Measurements from ENCODE around the gene DIDO1. TPM values are rescaled to one million over a fixed set of nuclear protein-coding genes. Genes with fewer than 3 reads are reported as not detected.
A peak's percentile ranks its signal among the peaks of the same experiment; 100 is the strongest.

The DIDO1 gene
- total and polyA plus RNA-seq, 2 of the 13 experiments (the other 11 are each of a cell fraction or from before 2014, with no cell fraction given), result 75.0 to 75.1 TPM

DNA sequence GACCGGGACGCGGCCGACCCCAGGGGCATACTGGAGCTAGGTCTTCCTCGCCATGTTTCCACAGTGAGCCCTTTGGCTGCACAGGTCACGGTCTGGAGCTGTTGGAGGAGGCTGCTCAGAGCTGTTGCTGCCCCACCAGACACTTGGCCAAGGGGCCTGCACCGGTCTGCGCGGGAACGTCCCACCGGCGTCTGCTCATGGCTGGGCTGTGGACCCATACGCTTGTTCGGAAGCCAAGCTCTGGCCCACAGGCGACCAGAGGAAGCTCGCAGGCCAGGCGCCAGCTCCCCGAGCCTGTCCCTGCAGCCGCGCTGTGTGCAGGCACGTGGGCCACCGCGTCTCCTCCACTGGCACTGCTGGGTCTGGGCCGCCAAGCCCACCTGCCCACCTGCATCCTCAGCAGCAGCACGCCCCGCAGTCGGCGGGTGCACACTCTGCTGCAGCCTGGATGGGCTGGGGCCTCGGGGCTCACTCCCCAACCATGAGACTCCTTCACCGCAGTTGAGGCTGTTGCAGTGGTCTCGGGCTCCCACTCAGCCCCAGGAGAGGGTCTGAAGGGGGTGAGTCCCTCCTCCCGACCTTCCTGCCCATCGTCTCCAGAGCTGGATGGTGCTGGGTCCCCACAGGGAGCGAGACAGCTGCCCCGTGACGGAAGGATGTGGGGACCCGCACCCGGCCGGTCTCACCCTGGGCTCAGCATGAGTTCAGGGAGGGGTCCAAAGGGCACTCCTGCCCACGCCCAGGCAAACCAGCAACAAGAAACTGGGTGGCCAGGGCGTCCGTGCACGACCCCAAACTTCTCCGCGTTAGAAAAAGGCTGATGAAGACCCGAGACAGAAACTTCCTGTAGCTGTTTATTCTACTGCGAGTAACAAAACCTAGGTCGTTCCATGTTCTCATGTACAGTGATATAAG, 49.1 kb downstream of the DIDO1 start (continued):
- TF ChIP-seq, protein P1, sequence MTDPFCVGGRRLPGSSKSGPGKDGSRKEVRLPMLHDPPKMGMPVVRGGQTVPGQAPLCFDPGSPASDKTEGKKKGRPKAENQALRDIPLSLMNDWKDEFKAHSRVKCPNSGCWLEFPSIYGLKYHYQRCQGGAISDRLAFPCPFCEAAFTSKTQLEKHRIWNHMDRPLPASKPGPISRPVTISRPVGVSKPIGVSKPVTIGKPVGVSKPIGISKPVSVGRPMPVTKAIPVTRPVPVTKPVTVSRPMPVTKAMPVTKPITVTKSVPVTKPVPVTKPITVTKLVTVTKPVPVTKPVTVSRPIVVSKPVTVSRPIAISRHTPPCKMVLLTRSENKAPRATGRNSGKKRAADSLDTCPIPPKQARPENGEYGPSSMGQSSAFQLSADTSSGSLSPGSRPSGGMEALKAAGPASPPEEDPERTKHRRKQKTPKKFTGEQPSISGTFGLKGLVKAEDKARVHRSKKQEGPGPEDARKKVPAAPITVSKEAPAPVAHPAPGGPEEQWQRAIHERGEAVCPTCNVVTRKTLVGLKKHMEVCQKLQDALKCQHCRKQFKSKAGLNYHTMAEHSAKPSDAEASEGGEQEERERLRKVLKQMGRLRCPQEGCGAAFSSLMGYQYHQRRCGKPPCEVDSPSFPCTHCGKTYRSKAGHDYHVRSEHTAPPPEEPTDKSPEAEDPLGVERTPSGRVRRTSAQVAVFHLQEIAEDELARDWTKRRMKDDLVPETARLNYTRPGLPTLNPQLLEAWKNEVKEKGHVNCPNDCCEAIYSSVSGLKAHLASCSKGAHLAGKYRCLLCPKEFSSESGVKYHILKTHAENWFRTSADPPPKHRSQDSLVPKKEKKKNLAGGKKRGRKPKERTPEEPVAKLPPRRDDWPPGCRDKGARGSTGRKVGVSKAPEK (CRISPR knock-in tag; IDR thresholded peaks at IDR 0.05; ENCODE audit: borderline replicate concordance), result 0 out of 2 replicates have a peak, but pooled peaks have one; percentile 37
- TF ChIP-seq ZNF660 (CRISPR knock-in tag; IDR thresholded peaks at IDR 0.05; ENCODE audit: borderline replicate concordance, low read depth) (no peak), ZNF335 (CRISPR knock-in tag; IDR thresholded peaks at IDR 0.05) (no peak), EP300 (IDR thresholded peaks at IDR 0.05; ENCODE audit: low read depth in 2 of 2, low read length in 2 of 2) (no peak), EP300 (CRISPR knock-in tag; IDR thresholded peaks at IDR 0.05; ENCODE audit: borderline replicate concordance) (no peak)
- TF ChIP-seq, protein P2, sequence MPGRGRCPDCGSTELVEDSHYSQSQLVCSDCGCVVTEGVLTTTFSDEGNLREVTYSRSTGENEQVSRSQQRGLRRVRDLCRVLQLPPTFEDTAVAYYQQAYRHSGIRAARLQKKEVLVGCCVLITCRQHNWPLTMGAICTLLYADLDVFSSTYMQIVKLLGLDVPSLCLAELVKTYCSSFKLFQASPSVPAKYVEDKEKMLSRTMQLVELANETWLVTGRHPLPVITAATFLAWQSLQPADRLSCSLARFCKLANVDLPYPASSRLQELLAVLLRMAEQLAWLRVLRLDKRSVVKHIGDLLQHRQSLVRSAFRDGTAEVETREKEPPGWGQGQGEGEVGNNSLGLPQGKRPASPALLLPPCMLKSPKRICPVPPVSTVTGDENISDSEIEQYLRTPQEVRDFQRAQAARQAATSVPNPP (CRISPR knock-in tag; IDR thresholded peaks at IDR 0.05), result no peak
- TF ChIP-seq, protein P3, sequence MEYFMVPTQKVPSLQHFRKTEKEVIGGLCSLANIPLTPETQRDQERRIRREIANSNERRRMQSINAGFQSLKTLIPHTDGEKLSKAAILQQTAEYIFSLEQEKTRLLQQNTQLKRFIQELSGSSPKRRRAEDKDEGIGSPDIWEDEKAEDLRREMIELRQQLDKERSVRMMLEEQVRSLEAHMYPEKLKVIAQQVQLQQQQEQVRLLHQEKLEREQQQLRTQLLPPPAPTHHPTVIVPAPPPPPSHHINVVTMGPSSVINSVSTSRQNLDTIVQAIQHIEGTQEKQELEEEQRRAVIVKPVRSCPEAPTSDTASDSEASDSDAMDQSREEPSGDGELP (IDR thresholded peaks at IDR 0.05; ENCODE audit: borderline replicate concordance, low read depth), result no peak
- TF ChIP-seq, protein P4, sequence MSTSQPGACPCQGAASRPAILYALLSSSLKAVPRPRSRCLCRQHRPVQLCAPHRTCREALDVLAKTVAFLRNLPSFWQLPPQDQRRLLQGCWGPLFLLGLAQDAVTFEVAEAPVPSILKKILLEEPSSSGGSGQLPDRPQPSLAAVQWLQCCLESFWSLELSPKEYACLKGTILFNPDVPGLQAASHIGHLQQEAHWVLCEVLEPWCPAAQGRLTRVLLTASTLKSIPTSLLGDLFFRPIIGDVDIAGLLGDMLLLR (CRISPR knock-in tag; IDR thresholded peaks at IDR 0.05), result no peak
- TF ChIP-seq, protein P5, sequence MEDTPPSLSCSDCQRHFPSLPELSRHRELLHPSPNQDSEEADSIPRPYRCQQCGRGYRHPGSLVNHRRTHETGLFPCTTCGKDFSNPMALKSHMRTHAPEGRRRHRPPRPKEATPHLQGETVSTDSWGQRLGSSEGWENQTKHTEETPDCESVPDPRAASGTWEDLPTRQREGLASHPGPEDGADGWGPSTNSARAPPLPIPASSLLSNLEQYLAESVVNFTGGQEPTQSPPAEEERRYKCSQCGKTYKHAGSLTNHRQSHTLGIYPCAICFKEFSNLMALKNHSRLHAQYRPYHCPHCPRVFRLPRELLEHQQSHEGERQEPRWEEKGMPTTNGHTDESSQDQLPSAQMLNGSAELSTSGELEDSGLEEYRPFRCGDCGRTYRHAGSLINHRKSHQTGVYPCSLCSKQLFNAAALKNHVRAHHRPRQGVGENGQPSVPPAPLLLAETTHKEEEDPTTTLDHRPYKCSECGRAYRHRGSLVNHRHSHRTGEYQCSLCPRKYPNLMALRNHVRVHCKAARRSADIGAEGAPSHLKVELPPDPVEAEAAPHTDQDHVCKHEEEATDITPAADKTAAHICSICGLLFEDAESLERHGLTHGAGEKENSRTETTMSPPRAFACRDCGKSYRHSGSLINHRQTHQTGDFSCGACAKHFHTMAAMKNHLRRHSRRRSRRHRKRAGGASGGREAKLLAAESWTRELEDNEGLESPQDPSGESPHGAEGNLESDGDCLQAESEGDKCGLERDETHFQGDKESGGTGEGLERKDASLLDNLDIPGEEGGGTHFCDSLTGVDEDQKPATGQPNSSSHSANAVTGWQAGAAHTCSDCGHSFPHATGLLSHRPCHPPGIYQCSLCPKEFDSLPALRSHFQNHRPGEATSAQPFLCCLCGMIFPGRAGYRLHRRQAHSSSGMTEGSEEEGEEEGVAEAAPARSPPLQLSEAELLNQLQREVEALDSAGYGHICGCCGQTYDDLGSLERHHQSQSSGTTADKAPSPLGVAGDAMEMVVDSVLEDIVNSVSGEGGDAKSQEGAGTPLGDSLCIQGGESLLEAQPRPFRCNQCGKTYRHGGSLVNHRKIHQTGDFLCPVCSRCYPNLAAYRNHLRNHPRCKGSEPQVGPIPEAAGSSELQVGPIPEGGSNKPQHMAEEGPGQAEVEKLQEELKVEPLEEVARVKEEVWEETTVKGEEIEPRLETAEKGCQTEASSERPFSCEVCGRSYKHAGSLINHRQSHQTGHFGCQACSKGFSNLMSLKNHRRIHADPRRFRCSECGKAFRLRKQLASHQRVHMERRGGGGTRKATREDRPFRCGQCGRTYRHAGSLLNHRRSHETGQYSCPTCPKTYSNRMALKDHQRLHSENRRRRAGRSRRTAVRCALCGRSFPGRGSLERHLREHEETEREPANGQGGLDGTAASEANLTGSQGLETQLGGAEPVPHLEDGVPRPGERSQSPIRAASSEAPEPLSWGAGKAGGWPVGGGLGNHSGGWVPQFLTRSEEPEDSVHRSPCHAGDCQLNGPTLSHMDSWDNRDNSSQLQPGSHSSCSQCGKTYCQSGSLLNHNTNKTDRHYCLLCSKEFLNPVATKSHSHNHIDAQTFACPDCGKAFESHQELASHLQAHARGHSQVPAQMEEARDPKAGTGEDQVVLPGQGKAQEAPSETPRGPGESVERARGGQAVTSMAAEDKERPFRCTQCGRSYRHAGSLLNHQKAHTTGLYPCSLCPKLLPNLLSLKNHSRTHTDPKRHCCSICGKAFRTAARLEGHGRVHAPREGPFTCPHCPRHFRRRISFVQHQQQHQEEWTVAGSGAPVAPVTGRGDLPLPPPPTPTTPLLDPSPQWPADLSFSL (CRISPR knock-in tag; IDR thresholded peaks at IDR 0.05), result no peak
- TF ChIP-seq, protein P6, sequence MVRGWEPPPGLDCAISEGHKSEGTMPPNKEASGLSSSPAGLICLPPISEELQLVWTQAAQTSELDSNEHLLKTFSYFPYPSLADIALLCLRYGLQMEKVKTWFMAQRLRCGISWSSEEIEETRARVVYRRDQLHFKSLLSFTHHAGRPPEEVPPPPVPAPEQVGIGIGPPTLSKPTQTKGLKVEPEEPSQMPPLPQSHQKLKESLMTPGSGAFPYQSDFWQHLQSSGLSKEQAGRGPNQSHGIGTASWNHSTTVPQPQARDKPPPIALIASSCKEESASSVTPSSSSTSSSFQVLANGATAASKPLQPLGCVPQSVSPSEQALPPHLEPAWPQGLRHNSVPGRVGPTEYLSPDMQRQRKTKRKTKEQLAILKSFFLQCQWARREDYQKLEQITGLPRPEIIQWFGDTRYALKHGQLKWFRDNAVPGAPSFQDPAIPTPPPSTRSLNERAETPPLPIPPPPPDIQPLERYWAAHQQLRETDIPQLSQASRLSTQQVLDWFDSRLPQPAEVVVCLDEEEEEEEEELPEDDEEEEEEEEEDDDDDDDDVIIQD (CRISPR knock-in tag; IDR thresholded peaks at IDR 0.05; ENCODE audit: low read depth), result no peak
- TF ChIP-seq, protein P7, sequence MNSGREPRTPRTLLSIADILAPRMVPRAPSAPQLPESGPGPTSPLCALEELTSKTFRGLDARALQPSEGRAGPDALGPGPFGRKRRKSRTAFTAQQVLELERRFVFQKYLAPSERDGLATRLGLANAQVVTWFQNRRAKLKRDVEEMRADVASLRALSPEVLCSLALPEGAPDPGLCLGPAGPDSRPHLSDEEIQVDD (CRISPR knock-in tag; IDR thresholded peaks at IDR 0.05; ENCODE audit: borderline replicate concordance), result peak; percentile 56; the same call in 1 of the 2 replicates
- TF ChIP-seq, protein P8, sequence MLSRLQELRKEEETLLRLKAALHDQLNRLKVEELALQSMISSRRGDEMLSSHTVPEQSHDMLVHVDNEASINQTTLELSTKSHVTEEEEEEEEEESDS (CRISPR knock-in tag; IDR thresholded peaks at IDR 0.05; ENCODE audit: borderline replicate concordance), result no peak

Data from HepG2 (cell line).